Measurements from ENCODE around the gene LIN9. TPM values are rescaled to one million over a fixed set of nuclear protein-coding genes. Genes with fewer than 3 reads are reported as not detected.
"Not testable (repeated sequence)": the region's sequence is repeated elsewhere in the genome, so short reads cannot be mapped to it uniquely, and the experiment has no call there.

LIN9 gene, protein sequence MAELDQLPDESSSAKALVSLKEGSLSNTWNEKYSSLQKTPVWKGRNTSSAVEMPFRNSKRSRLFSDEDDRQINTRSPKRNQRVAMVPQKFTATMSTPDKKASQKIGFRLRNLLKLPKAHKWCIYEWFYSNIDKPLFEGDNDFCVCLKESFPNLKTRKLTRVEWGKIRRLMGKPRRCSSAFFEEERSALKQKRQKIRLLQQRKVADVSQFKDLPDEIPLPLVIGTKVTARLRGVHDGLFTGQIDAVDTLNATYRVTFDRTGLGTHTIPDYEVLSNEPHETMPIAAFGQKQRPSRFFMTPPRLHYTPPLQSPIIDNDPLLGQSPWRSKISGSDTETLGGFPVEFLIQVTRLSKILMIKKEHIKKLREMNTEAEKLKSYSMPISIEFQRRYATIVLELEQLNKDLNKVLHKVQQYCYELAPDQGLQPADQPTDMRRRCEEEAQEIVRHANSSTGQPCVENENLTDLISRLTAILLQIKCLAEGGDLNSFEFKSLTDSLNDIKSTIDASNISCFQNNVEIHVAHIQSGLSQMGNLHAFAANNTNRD
- 3.4 and 7.1 TPM in 2 replicates for total RNA-seq

DNA sequence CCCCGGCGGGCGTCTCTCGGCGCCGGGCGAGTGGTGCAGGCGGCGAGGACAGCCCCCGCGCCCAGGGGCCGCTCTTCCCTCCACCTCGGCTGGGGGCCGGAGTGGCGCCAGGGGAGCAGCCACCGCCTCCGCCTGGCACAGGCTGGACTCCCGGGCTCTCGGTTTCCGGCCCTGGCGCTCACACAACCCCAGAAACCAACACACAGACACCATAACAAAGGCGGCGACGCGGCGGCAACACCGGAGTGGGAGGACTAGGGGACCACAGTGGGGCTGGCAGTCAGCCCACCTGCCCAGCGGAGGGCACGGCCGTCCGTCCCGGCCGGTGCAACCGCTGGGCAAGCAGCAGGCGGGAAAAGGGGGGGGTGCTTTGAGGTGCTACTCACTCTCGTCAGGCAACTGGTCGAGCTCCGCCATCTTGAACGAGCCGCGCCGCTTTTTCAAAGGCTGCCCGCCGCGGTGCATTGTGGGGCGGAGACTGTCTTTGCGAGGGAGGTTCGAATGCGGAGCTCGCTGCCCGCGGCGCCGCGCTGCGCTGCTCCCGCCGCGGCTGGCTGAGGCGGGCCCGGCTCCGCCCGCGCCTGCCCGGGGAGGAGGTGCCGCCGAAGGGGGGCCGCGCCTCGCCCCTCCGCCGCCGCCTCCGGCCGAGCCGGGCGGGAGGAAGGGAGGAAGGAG is at the start of gene LIN9:
TSS of gene LIN9 (minus strand) at position 442 of the 675 bp plus-strand sequence. CDS start at position 417, 25 bp downstream.
- peak; percentile 65 for DNase-seq (ENCODE audit: low read depth)

DNA sequence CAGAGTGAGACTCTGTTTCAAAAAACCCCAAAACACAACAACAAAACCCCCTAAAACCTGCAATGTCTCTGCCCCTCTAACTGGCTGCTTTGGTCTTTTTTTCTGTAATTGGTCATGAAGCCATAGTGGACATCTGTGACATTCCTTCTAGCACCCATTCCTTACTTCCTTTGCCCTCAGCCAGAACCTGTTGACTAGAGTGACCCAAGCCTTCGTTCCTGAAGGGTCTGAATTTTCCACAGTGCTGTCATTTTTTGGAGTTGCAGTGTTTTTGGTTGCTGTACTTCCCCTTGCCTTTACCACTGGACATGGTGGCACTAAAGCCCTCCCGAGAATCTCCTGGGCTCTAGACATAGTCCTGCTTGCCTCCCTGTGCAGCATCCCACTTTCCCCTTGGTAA is 48.5 kb upstream of the LIN9 start:
- no peak for DNase-seq (ENCODE audit: low read depth)

DNA sequence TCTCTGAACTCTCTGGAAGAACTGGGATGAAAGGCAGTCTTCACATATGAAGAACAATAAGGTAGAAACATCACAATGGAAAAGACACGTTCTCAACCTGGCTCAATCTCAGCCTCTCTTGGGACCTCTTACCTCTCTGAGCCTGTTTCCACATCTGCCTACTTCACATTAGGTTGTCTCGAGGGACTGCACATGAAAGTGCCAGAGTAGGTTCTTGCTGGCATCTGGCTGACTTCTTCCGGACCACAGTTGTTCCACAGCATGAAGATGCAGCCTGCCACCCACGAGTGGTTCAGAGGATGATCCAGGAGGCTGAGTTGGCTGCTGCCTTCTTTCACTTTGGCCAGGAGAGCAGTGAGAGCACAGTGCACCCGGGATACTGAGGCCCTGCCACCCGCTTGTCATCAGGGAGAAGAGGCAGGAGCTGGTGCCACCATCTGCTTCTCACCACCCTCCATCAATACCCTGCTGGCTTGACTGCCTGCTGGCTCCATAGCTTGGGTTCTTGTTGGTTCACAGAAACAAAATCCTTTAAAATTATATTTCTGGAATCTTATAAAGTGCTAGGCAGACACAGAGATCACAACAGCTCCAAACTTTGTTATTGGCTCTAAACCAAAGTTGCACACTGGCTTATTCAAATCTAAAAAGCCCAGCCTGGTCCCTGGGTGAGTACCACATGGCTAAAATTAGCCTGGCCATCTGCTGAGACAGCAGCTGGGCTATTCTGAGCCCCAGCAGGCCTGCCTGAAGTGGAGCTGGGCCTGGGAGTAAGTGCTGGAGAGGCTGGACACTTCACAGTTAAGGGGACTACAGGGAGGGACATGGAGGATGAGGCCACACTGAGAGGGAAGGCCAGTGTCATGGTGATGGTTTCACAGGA is 46.9 kb upstream of the LIN9 start:
- DNase-seq (ENCODE audit: low read depth) = no peak

DNA sequence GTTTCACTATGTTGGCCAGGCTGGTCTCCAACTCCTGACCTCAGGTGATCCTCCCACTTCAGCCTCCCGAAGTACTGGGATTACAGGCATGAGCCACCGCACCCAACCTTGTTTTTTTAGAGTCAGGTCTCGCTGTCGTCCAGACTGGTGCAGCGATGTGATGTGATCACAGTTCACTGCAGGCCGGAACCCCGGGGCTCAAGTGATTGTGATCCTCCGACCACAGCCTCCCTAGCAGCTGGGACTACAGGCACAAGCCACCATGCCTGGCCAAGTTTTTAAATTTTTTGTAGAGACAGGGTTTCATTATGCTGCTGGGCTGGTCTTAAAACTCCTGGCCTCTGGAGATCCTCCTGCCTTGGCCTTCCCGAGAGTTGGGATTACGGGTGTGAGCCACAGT is 46.1 kb upstream of the LIN9 start:
- DNase-seq (ENCODE audit: low read depth) = no peak

DNA sequence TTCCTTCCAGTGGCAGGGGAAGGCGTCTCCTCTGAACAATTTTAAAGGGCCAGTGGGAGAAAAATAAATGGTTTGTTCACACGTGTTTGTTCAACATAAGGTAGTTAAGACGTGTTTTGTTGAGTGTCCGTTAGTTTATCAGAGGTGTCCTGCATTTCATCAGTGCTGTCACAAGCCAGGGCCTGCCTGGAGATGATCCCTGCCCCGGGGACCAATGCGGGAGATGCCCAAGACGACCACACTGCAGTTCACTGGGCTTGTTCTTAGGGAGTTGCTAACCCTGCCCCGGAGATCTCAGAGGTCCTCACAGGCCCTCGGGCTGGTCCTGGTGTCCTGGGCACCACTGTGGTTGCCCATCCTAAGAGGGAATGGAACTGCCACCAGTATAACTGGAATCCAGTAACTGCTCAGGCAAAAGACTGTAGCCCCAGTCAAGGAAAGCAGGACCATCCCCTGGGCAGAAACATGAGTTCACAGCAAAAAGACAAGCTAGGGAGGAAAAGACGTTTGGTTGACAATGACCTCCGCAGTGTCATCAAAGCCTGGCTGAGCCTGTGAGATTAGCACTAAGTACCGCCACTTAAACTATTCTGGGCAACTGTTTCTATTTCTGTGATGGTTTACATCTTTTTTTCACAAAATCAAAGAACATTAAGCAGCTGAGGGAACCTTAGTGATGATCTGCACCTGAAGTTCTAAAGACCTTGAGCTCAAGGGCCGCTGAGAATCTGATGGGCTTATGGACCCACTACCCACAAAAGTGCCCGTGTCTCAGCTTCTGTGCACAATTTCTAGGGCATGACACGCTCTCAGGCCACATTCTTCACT is 44.9 kb upstream of the LIN9 start:
- DNase-seq (ENCODE audit: low read depth) = no peak

DNA sequence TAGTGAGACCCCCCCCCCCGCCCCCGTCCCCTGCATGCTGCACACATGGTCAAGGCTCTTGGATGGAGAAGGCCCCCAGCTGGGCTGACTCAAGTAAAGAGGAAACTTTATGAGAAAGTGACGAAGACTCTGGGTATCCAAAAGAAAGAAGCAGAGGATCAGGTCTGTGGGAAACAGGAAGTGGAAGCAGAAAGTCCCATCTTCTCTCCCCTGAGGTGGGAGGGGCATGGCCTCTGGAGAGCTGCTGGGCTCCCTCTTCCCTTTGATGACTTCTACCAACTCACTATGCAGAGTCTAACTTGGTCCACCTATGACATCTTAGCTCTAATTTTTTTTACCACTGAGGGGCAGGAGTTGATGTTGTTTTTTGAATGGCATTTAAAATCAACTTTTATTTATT is 42.7 kb upstream of the LIN9 start:
- DNase-seq (ENCODE audit: low read depth) = no peak

DNA sequence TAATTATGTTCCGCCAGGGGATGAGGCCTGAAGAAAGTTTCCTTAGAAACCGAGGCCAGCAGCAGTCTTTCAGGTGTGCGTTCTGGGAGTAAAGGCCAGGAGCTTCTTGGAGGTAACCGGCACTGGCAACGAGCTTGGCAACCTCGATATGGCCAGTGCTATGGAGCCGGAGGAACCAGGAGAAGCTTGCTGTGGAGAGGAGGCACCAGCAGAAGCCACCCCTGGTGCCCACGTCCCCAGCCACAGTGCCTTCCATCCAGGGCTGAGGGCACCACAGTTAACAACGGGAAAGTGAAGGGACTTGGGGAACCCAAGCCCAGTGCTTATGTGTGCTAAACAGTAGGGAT is 41.5 kb upstream of the LIN9 start:
- DNase-seq (ENCODE audit: low read depth) = no peak

DNA sequence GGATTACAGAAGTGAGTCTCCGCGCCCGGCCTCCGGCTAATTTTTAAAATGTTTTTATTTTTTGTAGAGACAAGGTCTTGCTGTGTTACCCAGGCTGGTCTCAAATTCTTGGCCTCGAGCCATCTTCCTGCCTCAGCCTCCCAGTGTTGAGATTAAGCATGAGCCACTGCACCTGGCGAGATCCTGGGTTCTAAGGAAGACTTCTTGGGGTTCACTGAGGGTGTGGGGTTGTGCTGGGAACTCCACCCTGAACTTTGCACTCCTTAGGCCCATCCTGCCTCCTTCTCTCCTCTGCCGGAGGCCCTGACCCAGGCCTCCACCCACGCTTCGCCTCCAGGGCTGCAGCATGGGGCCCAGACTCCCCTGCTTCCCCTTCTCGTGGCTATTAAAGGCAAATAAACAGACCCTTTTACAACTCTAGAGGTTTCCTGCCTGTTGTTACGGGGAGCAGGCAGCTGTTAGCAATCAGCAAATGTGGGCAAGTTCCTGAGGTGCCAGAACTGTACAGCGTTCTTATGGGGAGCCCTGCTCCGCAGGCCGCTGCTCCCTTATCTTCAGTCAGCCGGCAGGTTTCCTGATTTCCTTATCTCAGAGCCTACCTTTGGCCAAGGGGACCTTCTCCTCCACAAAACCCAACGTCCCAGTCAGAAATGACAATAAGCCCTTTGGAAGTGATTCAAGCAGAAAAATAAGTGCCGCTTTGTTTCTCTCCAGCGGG is 41.0 kb upstream of the LIN9 start:
- DNase-seq (ENCODE audit: low read depth) = no peak

DNA sequence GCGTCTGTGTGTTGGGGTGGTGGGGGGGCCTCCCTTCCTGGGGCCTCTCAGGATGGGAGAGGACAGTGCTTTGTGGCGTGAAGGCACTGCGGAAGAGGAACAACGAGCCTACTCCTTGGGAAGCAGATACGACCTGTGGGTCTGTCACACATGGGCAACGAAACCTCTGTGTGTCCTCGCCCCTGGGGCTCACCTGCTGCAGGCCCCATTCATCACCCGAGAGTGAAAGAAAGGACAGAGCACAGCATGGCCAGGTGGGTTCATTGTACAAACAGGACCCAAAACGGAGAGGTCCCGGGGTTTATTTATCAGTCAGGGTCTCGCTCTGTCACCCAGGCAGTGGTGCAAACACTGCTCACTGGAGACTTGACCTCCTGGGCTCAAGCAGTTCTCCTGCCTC is 40.1 kb upstream of the LIN9 start:
- DNase-seq (ENCODE audit: low read depth) = no peak

DNA sequence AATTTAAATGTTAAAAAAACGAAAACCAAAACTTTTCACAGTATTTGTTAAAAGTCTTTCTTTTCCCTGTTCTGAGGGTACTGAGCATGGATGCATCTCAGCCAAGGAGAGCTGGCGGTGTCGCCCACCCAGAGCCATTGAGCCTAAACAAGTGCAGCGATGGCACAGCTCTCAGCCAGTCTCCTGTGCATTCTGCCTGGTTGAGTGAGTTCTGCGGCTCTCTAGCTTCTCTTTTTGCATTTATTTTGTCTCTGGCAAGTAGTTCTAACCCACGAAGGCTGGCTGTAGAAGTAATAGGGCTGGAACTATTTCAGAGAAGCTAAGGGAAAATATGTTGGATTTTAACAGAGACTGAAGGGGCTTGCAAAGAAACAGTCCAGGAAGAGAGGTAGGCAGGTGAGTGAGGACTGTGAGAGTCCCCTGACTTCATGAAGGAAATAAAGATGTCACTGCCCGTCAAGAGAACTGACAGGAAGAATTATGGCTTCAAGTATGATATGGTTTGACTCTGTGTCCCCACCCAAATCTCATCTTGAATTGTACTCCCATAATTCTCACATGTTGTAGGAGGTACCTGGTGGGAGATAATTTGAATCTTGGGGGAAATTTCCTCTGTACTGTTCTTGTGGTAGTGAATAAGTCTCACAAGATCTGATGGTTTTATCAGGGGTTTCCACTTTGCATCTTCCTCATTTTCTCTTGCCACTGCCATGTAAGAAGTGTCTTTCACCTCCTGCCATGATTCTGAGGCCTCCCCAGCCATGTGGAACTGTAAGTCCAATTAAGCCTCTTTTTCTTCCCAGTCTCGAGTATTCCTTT is 35.7 kb upstream of the LIN9 start:
- DNase-seq (ENCODE audit: low read depth) = no peak

DNA sequence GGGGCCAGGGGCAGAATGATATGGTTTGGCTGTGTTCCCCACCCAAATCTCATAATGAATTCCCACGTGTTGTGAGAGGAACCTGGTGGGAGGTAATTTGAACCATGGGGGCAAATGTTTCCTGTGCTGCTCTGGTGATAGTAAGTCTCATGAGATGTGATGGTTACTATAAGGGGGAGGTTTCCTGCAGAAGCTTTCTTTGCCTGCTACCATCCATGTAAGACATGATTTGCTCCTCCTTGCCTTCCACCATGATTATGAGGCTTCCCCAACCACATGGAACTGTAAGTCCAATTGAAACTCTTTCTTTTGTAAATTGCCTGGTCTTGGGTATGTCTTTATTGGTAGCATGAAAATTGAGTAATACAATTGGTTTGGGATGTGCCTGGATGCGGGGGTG is 33.7 kb upstream of the LIN9 start:
- DNase-seq (ENCODE audit: low read depth) = no peak

DNA sequence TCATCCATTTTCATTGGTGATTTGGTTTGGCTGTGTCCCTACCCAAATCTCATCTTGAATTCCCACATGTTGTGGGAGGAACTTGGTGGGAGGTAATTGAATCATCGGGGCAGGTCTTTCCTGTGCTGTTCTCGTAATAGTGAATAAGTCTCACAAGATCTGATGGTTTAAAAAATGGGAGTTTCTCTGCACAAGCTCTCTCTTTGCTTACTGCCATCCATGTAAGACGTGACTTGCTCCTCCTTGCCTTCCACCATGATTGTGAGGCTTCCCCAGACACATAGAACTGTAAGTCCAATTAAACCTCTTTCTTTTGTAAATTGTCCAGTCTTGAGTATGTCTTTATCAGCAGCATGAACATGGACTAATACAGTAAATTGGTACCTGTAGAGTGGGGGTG is 31.1 kb upstream of the LIN9 start:
- DNase-seq (ENCODE audit: low read depth) = not testable (repeated sequence)

DNA sequence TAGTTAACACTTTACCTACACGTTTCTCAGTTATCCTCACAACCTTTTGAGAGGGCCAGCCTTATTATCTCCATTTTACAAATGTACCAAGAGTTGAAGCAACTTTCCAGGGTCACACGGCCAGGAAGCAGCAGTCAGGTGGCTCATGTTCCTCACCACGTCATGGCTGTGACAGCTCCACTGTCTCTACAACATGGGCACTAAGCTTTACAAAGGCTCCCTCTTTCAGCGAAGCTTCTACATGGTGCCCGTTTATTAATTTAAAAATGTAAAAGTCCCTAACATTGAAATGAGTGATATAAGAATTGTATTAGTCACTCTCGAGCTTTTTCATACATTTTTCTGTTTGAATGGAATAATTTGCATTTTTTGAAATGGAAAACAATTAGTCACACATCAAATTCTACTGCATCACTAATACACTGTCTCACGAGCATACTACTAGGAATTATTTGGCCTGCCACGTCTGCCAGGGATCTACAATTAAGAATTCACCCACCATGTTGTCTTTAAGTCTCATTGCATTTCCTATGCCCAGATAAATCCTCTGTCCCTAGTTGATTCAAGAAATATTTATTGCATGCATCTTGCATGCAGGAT is 28.4 kb upstream of the LIN9 start:
- DNase-seq (ENCODE audit: low read depth) = no peak

DNA sequence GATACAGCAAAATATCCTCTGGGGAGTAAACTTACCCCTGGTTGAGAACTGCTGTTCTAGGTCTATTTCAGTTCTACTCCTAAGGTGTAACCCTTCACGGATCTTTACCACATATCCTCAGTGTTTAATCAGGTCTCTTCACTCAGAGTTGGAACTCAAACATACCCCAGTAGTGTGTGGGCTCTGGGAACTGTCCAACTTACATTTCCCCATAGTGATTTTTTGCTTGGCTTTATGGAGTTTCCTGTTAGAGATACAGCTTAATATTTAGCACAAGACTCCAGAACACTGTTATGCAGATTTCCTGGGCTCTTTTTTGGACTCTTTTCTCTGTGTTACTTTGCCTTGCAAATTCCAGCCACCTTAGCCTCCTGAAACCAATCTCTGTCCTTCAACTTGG is 26.7 kb upstream of the LIN9 start:
- DNase-seq (ENCODE audit: low read depth) = no peak

DNA sequence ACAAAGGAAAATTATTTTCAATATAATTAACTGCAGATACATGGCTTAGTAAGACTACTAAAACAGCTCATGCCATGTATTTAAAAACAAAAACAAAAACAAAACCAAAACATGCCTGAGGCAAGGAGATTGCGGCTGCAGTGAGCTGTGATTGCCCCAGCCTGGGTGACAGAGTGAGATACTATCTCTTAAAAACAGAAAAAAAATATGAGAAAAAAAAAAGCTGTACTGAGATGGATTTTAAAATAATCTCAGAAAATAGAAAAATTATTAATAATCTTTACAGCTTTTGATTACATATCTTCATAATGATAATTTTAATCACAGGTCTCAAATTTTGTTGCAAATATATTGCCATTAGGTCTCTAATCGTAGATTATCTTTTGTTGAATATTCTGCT is 24.0 kb upstream of the LIN9 start:
- no peak for DNase-seq (ENCODE audit: low read depth)

DNA sequence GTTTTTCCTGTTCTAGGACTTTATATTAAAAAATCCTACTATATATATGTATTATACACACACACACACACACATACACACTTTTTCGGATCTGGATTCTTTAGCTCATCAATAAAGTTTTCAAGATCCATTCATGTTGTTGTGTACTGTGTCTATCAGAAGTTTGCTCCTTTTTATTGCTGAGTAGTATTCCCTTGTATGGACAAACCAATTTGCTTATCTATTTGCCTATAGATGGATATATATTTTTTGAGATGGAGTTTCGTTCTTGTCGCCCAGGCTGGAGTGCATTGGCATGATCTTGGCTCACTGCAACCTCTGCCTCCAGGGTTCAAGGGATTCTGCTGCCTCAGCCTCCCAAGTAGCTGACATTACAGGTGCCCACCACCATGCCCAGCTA is 20.3 kb upstream of the LIN9 start:
- DNase-seq (ENCODE audit: low read depth) = no peak

DNA sequence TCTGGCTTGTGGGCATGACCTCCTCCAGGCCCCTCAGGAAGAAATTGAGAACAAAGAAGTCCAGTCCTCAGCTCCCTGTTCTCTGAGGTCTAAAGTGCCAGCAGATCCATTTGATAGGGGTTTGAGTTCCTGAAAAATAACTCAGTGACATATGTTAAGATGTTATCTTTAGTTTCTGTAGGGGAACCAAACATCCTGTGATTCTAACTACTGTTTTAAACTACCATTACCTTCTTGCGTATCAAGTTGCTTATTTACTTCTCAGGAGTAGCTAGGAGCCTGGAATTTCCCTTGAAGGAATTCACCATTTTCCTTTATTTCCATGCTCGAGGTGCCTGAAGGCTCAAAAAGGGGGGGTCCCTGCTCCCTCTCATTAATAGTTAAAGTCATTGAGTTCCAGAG is 18.8 kb upstream of the LIN9 start:
- DNase-seq (ENCODE audit: low read depth) = no peak

DNA sequence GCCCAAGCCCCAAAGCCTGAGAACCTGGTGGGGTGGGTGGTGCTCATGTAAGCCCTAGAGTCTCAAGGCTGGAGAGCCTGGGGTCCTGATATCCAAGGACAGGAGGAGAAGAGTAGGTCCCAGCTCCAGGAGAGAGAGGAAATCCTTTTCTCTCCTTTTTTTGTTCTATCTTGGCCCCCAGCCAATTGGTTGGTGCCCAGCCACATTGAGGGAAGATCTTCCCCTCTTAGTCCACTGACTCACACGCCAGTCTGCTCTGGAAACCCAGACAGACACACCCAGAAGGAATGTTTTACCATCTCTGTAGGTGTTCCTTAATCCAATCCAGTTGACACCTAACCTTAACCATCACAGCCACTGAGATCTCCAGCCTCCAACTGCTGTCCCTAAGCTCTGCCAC is 16.2 kb upstream of the LIN9 start:
- DNase-seq (ENCODE audit: low read depth) = peak; percentile 34

DNA sequence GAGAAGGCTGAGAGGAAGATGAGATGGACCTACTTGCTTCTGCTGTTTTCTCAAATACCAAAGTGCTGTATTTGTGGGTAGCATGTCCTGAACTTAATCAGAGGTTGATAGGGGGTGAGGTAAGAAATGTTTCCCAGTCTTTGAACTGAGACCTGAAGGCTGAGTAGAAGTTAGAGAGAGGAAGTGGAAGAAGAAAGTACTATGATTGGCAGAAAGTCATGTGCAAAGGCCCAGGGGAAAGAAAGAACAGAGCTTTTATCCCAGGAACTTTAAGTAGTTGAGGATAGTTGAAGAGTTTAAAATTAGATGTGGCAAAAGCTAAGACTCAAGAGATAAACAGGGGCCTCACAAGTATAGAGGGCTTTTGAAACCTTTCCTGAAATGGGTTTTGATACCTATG is 15.5 kb upstream of the LIN9 start:
- DNase-seq (ENCODE audit: low read depth) = no peak

Measured in renal cortical epithelial cell (primary cell).